PC-3 (cell line): ENCODE results near the gene SLC35D3.

Source experiments
- CTCF ChIP-seq: fragments of 300-600 bp; sonication (generic); conservative IDR thresholded peaks from 2 replicates; pipeline ENCODE4 v1.5.1; 2017; ENCODE audit warnings: antibody characterized with exemption, low read depth, mild to moderate bottlenecking, low read length
- EZH2 ChIP-seq: fragments of 300-600 bp; sonication (generic); IDR thresholded peaks from one replicate; pipeline ENCODE4 v1.6.1; 2017; ENCODE audit warnings: antibody characterized with exemption, mild to moderate bottlenecking, low read length; ENCODE audit not compliant: unreplicated experiment
- EZH2phosphoT487 ChIP-seq: fragments of 300-600 bp; sonication (generic); IDR thresholded peaks from 2 replicates; pipeline ENCODE4 v1.6.1; 2018; ENCODE audit warnings: mild to moderate bottlenecking, antibody characterized with exemption, low read length, borderline replicate concordance

DNA sequence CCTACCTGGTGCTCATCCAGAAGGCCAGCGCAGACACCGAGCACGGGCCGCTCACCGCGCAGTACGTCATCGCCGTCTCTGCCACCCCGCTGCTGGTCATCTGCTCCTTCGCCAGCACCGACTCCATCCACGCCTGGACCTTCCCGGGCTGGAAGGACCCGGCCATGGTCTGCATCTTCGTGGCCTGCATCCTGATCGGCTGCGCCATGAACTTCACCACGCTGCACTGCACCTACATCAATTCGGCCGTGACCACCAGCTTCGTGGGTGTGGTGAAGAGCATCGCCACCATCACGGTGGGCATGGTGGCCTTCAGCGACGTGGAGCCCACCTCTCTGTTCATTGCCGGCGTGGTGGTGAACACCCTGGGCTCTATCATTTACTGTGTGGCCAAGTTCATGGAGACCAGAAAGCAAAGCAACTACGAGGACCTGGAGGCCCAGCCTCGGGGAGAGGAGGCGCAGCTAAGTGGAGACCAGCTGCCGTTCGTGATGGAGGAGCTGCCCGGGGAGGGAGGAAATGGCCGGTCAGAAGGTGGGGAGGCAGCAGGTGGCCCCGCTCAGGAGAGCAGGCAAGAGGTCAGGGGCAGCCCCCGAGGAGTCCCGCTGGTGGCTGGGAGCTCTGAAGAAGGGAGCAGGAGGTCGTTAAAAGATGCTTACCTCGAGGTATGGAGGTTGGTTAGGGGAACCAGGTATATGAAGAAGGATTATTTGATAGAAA lies 2.0 kb downstream of the SLC35D3 start:
- TF ChIP-seq CTCF (no peak), EZH2 (no peak), EZH2phosphoT487 (no peak)
